Transverse colon (tissue), 4 donors: ENCODE results near the gene COL23A1. TPM values are rescaled to one million over a fixed set of nuclear protein-coding genes. Genes with fewer than 3 reads are reported as not detected.

Experiments
- DNase-seq: peaks from one replicate; pipeline ENCODE4 v3.0.0-alpha.2; 2019
- H3K27ac ChIP-seq, 4 donors: fragments of 200-600 bp; sonication (generic); 2 replicates each; pipeline ENCODE4 v1.5.1; 2016 to 2018; ENCODE audit warnings: inconsistent platforms in 4 of 4
- H3K27me3 ChIP-seq: fragments of 200-600 bp; sonication (generic); 2 replicates; pipeline ENCODE4 v1.5.1; 2017; ENCODE audit warnings: inconsistent platforms
- H3K36me3 ChIP-seq, 4 donors: fragments of 200-600 bp; sonication (generic); 2 replicates each; pipeline ENCODE4 v1.5.1; 2017 to 2019; ENCODE audit warnings: inconsistent platforms in 4 of 4
- H3K4me1 ChIP-seq, 4 donors: fragments of 200-600 bp; sonication (generic); 2 replicates each; pipeline ENCODE4 v1.5.1; 2017 to 2020; ENCODE audit warnings: inconsistent platforms in 4 of 4
- H3K4me3 ChIP-seq, 4 donors: fragments of 200-600 bp; sonication (generic); 1 replicate in 1 of 4; 2 replicates in 3 of 4; pipeline versions ENCODE4 v1.5.1 to v1.6.1; 2017 to 2019; ENCODE audit warnings: inconsistent platforms in 4 of 4
- H3K9me3 ChIP-seq, 2 donors: fragments of 200-600 bp; sonication (generic); 2 replicates each; pipeline ENCODE4 v1.5.1; 2017 to 2019; ENCODE audit warnings: inconsistent platforms in 2 of 2
- EP300 ChIP-seq: sonication (generic); formaldehyde crosslinking; IDR thresholded peaks from one replicate; pipeline ENCODE4 v1.6.1; 2017; ENCODE audit warnings: antibody characterized with exemption, low read depth
- POLR2A ChIP-seq: fragments of 450-650 bp; IDR thresholded peaks from one replicate; pipeline ENCODE4 v1.6.1; 2016; ENCODE audit warnings: antibody characterized with exemption, mild to moderate bottlenecking, moderate library complexity
- POLR2AphosphoS5 ChIP-seq, 3 donors: sonication (generic); formaldehyde crosslinking; IDR thresholded peaks; one replicate each; pipeline ENCODE4 v1.6.1; 2016; ENCODE audit warnings: antibody characterized with exemption in 3 of 3
- WGBS, 2 donors: methylation state at CpG; one replicate each; pipeline ENCODE4 v1.1.5; 2018; ENCODE audit warnings: low coverage in 1 of 2; 5-methylcytosine and 5-hydroxymethylcytosine counted together
- in situ Hi-C, 4 donors: fragments of 200-750 bp; cut with MboI; loops; one replicate each; pipeline versions ENCODE4 v1.15.0 to v1.15.1; 2017; ENCODE audit warnings: low sequenced_read_pairs in 3 of 4, low pct_ligation_motif_present in 1 of 4, low pct_unique_long_range_greater_than_20kb in 1 of 4
- intact Hi-C: fragments of 100-400 bp; cut with DNase I; formaldehyde crosslinking; loops from one replicate; pipeline ENCODE4 v1.15.1; 2023; ENCODE audit warnings: low total_unique reads
- total RNA-seq, 4 donors: library from RNA; depleted of rRNA; stranded (reverse); fragments of >200 nt; gene quantifications; one replicate each; pipeline ENCODE4 v1.1.0, GENCODE V29; 2016
- TF ChIP-seq, protein P1 (sequence below), 5 experiments: fragments of 200-600 bp in 3 of 5; fragments of 450-650 bp in 2 of 5; sonication (generic) in 3 of 5; IDR thresholded peaks; 1 replicate in 2 of 5; 2 replicates in 3 of 5; pipeline ENCODE4 v1.5.1; 2016 to 2017; ENCODE audit warnings: antibody characterized with exemption in 5 of 5, inconsistent platforms in 3 of 5, mild to moderate bottlenecking in 2 of 5, moderate library complexity in 1 of 5

COL23A1 gene
- total RNA-seq, 4 donors from 2014 or later = 0.14 to 2.2 (median 1.4) TPM; not detected in 1

DNA sequence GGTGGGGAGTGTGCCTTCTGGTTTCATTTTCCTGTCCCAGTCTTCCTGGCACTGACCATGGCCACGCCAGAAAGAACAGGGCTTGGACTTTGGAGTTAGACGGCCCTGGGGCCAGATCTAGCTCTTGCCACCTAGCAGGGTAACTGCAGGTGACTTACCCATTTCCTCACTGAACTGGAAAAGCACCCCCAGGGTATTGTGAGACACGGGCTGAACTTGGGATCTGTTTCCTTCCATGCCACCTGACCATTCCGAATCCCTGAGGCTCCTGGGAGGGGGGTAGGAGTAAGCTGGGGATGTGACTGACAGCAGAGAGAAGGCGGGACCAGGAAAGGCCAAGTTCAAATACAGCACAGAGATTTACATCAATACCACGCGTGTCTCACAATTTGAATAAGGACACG, 376.4 kb downstream of the COL23A1 start:
- WGBS, 2 donors = 47 to 86% methylated on average over 1 to 8 of the region's 8 CpGs
- peaks cover 33 to 79% (median 63%) of the 10 kb centered on the region in 4 donors for H3K4me1 ChIP-seq
- TF ChIP-seq POLR2A (no peak), EP300 (no peak), POLR2AphosphoS5 (IDR thresholded peaks at IDR 0.05) (no peak)
- TF ChIP-seq, protein P1, sequence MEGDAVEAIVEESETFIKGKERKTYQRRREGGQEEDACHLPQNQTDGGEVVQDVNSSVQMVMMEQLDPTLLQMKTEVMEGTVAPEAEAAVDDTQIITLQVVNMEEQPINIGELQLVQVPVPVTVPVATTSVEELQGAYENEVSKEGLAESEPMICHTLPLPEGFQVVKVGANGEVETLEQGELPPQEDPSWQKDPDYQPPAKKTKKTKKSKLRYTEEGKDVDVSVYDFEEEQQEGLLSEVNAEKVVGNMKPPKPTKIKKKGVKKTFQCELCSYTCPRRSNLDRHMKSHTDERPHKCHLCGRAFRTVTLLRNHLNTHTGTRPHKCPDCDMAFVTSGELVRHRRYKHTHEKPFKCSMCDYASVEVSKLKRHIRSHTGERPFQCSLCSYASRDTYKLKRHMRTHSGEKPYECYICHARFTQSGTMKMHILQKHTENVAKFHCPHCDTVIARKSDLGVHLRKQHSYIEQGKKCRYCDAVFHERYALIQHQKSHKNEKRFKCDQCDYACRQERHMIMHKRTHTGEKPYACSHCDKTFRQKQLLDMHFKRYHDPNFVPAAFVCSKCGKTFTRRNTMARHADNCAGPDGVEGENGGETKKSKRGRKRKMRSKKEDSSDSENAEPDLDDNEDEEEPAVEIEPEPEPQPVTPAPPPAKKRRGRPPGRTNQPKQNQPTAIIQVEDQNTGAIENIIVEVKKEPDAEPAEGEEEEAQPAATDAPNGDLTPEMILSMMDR (IDR thresholded peaks at IDR 0.05) = no peak
- intact Hi-C loops = loop anchor here (10.0 kb wide), 1 partner anchor 799 kb away; no protein-coding TSS in a partner anchor
- no peak overlapping the region for H3K4me3 ChIP-seq
- H3K36me3 ChIP-seq = peaks cover 0 to 47% (median 24%) of the 10 kb centered on the region in 4 donors
- H3K27me3 ChIP-seq = no peaks in the 10 kb centered on the region
- peak; percentile 82 for DNase-seq
- in situ Hi-C loops = no loop called here
- peak overlapping the region; percentile 99 for H3K27ac ChIP-seq
- no peaks in the 10 kb centered on the region for H3K9me3 ChIP-seq

GRCh38 chr5:178213003-178213461, 377.2 kb downstream of the COL23A1 start:
- no peak for DNase-seq
- Histone ChIP-seq H3K36me3 (peaks cover 0 to 47% (median 25%) of the 10 kb centered on the region in 4 donors), H3K4me1 (peaks cover 39 to 86% (median 69%) of the 10 kb centered on the region in 4 donors), H3K27me3 (no peaks in the 10 kb centered on the region), H3K4me3 (no peak overlapping the region), H3K27ac (peak overlapping the region; percentile 99), H3K9me3 (no peaks in the 10 kb centered on the region)
- in situ Hi-C loops = no loop called here
- no peak for TF ChIP-seq EP300
- TF ChIP-seq POLR2A = peak; percentile 0
- TF ChIP-seq, protein P1 (IDR thresholded peaks at IDR 0.05) = no peak
- TF ChIP-seq POLR2AphosphoS5 (IDR thresholded peaks at IDR 0.05) = peak in 2 of 3 donors; percentile 11
- intact Hi-C loops = loop anchor here (10.0 kb wide), 1 partner anchor 798 kb away; no protein-coding TSS in a partner anchor
- WGBS, 2 donors = 36 to 38% methylated on average over 2 to 4 of the region's 4 CpGs

DNA sequence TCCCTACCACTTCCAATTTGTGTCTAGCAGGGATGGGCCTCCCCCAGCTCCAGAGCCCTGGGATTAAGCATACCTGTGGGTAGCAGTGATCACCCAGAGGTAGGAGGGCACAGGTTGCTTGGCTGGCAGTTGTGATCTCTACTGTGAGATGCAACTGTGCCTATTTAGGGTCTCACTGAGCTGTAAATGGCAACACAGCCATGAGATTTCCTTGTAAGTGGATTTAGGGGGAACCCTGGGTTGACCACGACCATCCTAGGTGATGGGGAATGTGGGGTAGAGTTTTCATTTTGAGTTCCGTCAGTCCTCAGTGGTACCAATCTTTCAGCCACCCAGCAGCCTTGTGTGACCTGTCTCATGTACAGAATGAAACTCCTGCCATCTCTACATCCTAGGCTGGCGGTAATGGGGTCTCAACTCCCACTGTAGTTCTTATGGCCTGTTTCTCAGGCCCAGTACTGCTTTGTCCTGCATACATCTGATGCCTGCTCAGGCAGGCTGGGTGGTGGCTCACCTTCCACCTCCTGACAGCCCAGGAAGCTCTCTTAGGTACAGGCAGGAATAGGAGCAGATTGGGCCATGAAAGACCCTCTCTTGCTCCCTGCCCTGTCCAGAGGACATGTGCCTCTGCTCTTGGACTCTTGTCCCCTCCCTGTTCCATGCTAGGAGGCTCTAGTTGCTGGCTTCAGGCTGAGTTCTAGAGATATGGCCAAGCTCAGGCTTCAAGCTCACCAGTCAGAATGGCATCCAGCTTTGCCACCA, 377.8 kb downstream of the COL23A1 start:
- Histone ChIP-seq H3K36me3 (peaks cover 0 to 47% (median 26%) of the 10 kb centered on the region in 4 donors), H3K4me1 (peaks cover 43 to 91% (median 74%) of the 10 kb centered on the region in 4 donors), H3K4me3 (no peak overlapping the region), H3K9me3 (no peaks in the 10 kb centered on the region), H3K27me3 (no peaks in the 10 kb centered on the region), H3K27ac (peak overlapping the region; percentile 99)
- intact Hi-C loops = loop anchor here (10.0 kb wide), 1 partner anchor 798 kb away; no protein-coding TSS in a partner anchor
- TF ChIP-seq, protein P1 (IDR thresholded peaks at IDR 0.05) = no peak
- TF ChIP-seq POLR2A = peak; percentile 26
- no peak for DNase-seq
- WGBS, 2 donors = 86% methylated on average over 3 of the region's 3 CpGs; no CpG with 5 or more reads in 1 of the 2 donors
- in situ Hi-C loops = no loop called here
